Activated CD4-positive, alpha-beta T cell treated with anti-CD3 and anti-CD28 coated beads, Interleukin-2, amount 50 U/mL, for 1 hour (primary cell): ENCODE data around the gene CST4.
"Not testable (repeated sequence)": the region's sequence is repeated elsewhere in the genome, so short reads cannot be mapped to it uniquely, and the experiment has no call there.

Source experiments
- DNase-seq: peaks from one replicate; pipeline ENCODE4 v3.0.0-alpha.2; 2020

CST4 gene

GRCh38 chr20:23688684-23689398 lies at the start of gene CST4:
Gene CST4, minus strand, starts transcription at chr20:23689038. Its CDS starts 69 bp downstream, at chr20:23688969.
- not testable (repeated sequence) for DNase-seq

GRCh38 chr20:23735391-23735790 lies 46.6 kb upstream of the CST4 start:
- not testable (repeated sequence) for DNase-seq

GRCh38 chr20:23734949-23735348 lies 46.1 kb upstream of the CST4 start:
- DNase-seq: not testable (repeated sequence)

GRCh38 chr20:23734440-23734839 lies 45.6 kb upstream of the CST4 start:
- DNase-seq: not testable (repeated sequence)

GRCh38 chr20:23727016-23727415 lies 38.2 kb upstream of the CST4 start:
- DNase-seq: no peak

- no peak for DNase-seq
Measured at GRCh38 chr20:23725102-23725501, 36.3 kb upstream of the CST4 start.

- peak; percentile 6 for DNase-seq
Measured at GRCh38 chr20:23723659-23724307, 34.9 kb upstream of the CST4 start.

GRCh38 chr20:23722851-23723250 lies 34.0 kb upstream of the CST4 start:
- not testable (repeated sequence) for DNase-seq

- no peak for DNase-seq
Measured at GRCh38 chr20:23721962-23722361, 33.1 kb upstream of the CST4 start.

GRCh38 chr20:23719351-23719750 lies 30.5 kb upstream of the CST4 start:
- not testable (repeated sequence) for DNase-seq

- not testable (repeated sequence) for DNase-seq
Measured at GRCh38 chr20:23711778-23712177, 22.9 kb upstream of the CST4 start.

GRCh38 chr20:23710771-23711170 lies 21.9 kb upstream of the CST4 start:
- DNase-seq: no peak

GRCh38 chr20:23705895-23706294 lies 17.1 kb upstream of the CST4 start:
- no peak for DNase-seq

GRCh38 chr20:23702021-23702420 lies 13.2 kb upstream of the CST4 start:
- DNase-seq: no peak

GRCh38 chr20:23700931-23701330 lies 12.1 kb upstream of the CST4 start:
- DNase-seq: no peak

GRCh38 chr20:23697947-23698346 lies 9.1 kb upstream of the CST4 start:
- DNase-seq: no peak

GRCh38 chr20:23695068-23695395 lies 6.2 kb upstream of the CST4 start:
- DNase-seq: not testable (repeated sequence)

- not testable (repeated sequence) for DNase-seq
Measured at GRCh38 chr20:23694178-23695067, 5.6 kb upstream of the CST4 start.

- not testable (repeated sequence) for DNase-seq
Measured at GRCh38 chr20:23692725-23693619, 4.1 kb upstream of the CST4 start.

GRCh38 chr20:23691675-23692074 lies 2.8 kb upstream of the CST4 start:
- no peak for DNase-seq

GRCh38 chr20:23690581-23690980 lies 1.7 kb upstream of the CST4 start:
- no peak for DNase-seq

GRCh38 chr20:23689399-23689690 lies 507 bp upstream of the CST4 start:
- DNase-seq: no peak

- no peak for DNase-seq
Measured at GRCh38 chr20:23687986-23688385, 852 bp downstream of the CST4 start.
